Forelimb muscle (tissue), 1 donor: ENCODE data around the gene PNLIPRP3. TPM values are rescaled to one million over a fixed set of nuclear protein-coding genes. Genes with fewer than 3 reads are reported as not detected.

ENCODE experiments used
- DNase-seq: peaks from one replicate; pipeline ENCODE4 v3.0.0-alpha.2; 2013; ENCODE audit warnings: low read depth
- polyA plus RNA-seq: library from polyadenylated mRNA; unstranded; fragments of 120-200 nt; gene quantifications from one replicate; pipeline ENCODE4 v1.2.1, GENCODE V29; 2013; ENCODE audit not compliant: insufficient read length

Gene PNLIPRP3
- polyA plus RNA-seq, 1 donor, result not detected

GRCh38 chr10:116450861-116451260 is 23.2 kb downstream of the PNLIPRP3 start:
- DNase-seq, result no peak

GRCh38 chr10:116451711-116452337 is 24.2 kb downstream of the PNLIPRP3 start:
- no peak for DNase-seq

GRCh38 chr10:116452338-116452720 is 24.7 kb downstream of the PNLIPRP3 start:
- no peak for DNase-seq

- no peak for DNase-seq
Measured at GRCh38 chr10:116457488-116457887, 29.8 kb downstream of the PNLIPRP3 start.

- no peak for DNase-seq
Measured at GRCh38 chr10:116460219-116460618, 32.6 kb downstream of the PNLIPRP3 start.

- DNase-seq, result no peak
Measured at GRCh38 chr10:116461680-116462079, 34.0 kb downstream of the PNLIPRP3 start.

GRCh38 chr10:116464257-116464656 is 36.6 kb downstream of the PNLIPRP3 start:
- DNase-seq, result no peak

GRCh38 chr10:116465546-116465945 is 37.9 kb downstream of the PNLIPRP3 start:
- no peak for DNase-seq

- DNase-seq, result no peak
Measured at GRCh38 chr10:116466715-116467422, 39.2 kb downstream of the PNLIPRP3 start.

- no peak for DNase-seq
Measured at GRCh38 chr10:116469437-116469836, 41.8 kb downstream of the PNLIPRP3 start.

- DNase-seq, result no peak
Measured at GRCh38 chr10:116470071-116470470, 42.4 kb downstream of the PNLIPRP3 start.

- no peak for DNase-seq
Measured at GRCh38 chr10:116470768-116471415, 43.2 kb downstream of the PNLIPRP3 start.

- no peak for DNase-seq
Measured at GRCh38 chr10:116472891-116473290, 45.2 kb downstream of the PNLIPRP3 start.

- no peak for DNase-seq
Measured at GRCh38 chr10:116475866-116476265, 48.2 kb downstream of the PNLIPRP3 start.

- peak; percentile 92 for DNase-seq
Measured at GRCh38 chr10:116476461-116476860, 48.8 kb downstream of the PNLIPRP3 start.

- no peak for DNase-seq
Measured at GRCh38 chr10:116477986-116478664, 50.5 kb downstream of the PNLIPRP3 start.

- no peak for DNase-seq
Measured at GRCh38 chr10:116486770-116487448, 59.3 kb downstream of the PNLIPRP3 start.

GRCh38 chr10:116487522-116488430 is 60.1 kb downstream of the PNLIPRP3 start:
- peak; percentile 92 for DNase-seq

GRCh38 chr10:116489460-116489859 is 61.8 kb downstream of the PNLIPRP3 start:
- DNase-seq, result no peak

GRCh38 chr10:116490028-116490662 is 62.5 kb downstream of the PNLIPRP3 start:
- DNase-seq, result no peak
